Subcutaneous abdominal adipose tissue (tissue), 5 donors: ENCODE data around the gene PCSK5.
A peak's percentile ranks its signal among the peaks of the same experiment; 100 is the strongest.

Experiments
- H3K27ac ChIP-seq: one replicate; pipeline ENCODE4 v1.7.0; 2013; ENCODE audit warnings: low read depth, mild to moderate bottlenecking, inconsistent platforms, low read length, moderate library complexity
- H3K27me3 ChIP-seq, 5 donors: one replicate each; pipeline ENCODE4 v1.7.0; 2013; ENCODE audit warnings: low read length in 5 of 5, inconsistent platforms in 1 of 5; ENCODE audit not compliant: control insufficient read depth in 5 of 5, insufficient read depth in 4 of 5
- H3K36me3 ChIP-seq, 5 donors: one replicate each; pipeline ENCODE4 v1.7.0; 2013; ENCODE audit warnings: low read length in 5 of 5; ENCODE audit not compliant: control insufficient read depth in 5 of 5, insufficient read depth in 5 of 5
- H3K4me1 ChIP-seq, 5 donors: one replicate each; pipeline ENCODE4 v1.7.0; 2013; ENCODE audit warnings: low read length in 5 of 5, mild to moderate bottlenecking in 3 of 5, moderate library complexity in 1 of 5; ENCODE audit not compliant: control insufficient read depth in 5 of 5, insufficient read depth in 5 of 5
- H3K4me3 ChIP-seq, 5 donors: one replicate each; pipeline ENCODE4 v1.7.0; 2013; ENCODE audit warnings: low read length in 5 of 5, low read depth in 1 of 5
- H3K9ac ChIP-seq, 5 donors: one replicate each; pipeline ENCODE4 v1.7.0; 2013; ENCODE audit warnings: low read length in 5 of 5, mild to moderate bottlenecking in 4 of 5, moderate library complexity in 3 of 5
- H3K9me3 ChIP-seq, 5 donors: one replicate each; pipeline ENCODE4 v1.7.0; 2013; ENCODE audit warnings: low read length in 5 of 5; ENCODE audit not compliant: control insufficient read depth in 5 of 5
- donor health status: healthy.
- donor health status: healthy.
- donor health status: healthy.
- donor health status: healthy.
- donor health status: healthy.

The PCSK5 gene

DNA sequence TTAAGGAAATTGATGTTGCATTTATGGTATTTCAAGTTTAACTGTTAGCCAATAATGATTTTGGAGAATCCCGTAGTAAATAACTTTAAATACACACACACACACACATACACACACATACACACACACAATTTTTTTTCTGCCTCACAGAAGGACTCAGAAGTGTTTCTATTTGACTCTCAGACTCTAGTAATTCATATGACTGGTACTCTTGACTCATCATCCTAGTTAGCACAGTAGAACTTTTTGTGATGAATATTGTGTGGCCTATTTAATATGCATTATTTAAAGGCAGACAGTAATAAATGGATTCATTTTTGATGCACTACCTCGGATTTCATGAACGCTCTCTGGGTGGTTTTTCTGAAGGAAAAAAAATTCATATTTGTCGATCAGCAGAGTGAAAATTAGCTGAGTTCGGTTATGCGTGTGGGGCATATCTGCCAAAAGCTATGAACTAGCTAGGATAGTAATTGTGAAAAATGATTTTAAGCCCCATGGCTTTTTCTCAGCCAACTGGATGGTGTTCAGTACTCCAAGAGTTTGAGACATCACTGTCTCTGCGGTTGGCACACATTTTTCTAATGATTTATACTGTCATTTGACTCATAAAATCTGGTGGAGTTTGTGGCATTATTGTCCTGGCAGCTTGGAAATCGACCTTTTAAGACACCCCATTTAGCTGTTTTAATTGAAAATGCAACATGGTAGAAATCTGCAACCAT lies 102.2 kb downstream of the PCSK5 start:
- H3K9ac ChIP-seq: no peak overlapping the region
- H3K27me3 ChIP-seq: no peaks in the 10 kb centered on the region
- peaks cover 0 to 9% (median 3%) of the 10 kb centered on the region in 5 donors for H3K36me3 ChIP-seq
- H3K4me3 ChIP-seq: no peak overlapping the region
- peaks cover 2 to 26% (median 14%) of the 10 kb centered on the region in 5 donors for H3K4me1 ChIP-seq
- H3K27ac ChIP-seq: peak overlapping the region; percentile 6
- H3K9me3 ChIP-seq: no peaks in the 10 kb centered on the region

DNA sequence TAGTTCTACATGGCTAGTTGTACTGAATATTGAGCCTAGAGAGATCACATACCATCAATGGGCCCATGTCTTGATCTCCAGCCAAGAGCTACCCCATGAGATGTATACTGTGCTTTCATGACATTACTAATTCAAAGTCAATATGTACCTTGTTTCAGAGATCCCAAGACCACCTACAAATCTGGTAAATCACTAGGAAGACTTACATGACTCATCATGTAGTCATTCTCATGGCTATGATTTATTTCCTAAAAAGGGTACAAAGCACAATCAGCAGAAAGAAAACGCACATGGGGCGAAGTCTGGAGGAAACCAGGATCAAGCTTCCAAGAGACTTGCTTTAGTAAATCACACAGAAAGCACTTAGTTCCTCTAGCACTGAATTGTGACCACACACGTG lies 103.0 kb downstream of the PCSK5 start:
- Histone ChIP-seq H3K9me3 (no peaks in the 10 kb centered on the region), H3K4me1 (peaks cover 2 to 30% (median 14%) of the 10 kb centered on the region in 5 donors), H3K36me3 (peaks cover 0 to 4% (median 0%) of the 10 kb centered on the region in 5 donors), H3K4me3 (no peak overlapping the region), H3K27me3 (no peaks in the 10 kb centered on the region), H3K27ac (peak overlapping the region; percentile 6), H3K9ac (no peak overlapping the region)

- H3K4me3 ChIP-seq: no peak overlapping the region
- peaks cover 2 to 30% (median 12%) of the 10 kb centered on the region in 5 donors for H3K4me1 ChIP-seq
- H3K9ac ChIP-seq: no peak overlapping the region
- no peaks in the 10 kb centered on the region for H3K27me3 ChIP-seq
- H3K9me3 ChIP-seq: no peaks in the 10 kb centered on the region
- H3K27ac ChIP-seq: no peak overlapping the region
- H3K36me3 ChIP-seq: peaks cover 0 to 4% (median 0%) of the 10 kb centered on the region in 5 donors
Measured at GRCh38 chr9:75995066-75995465, 104.6 kb downstream of the PCSK5 start.

- H3K36me3 ChIP-seq: peaks cover 0 to 4% (median 0%) of the 10 kb centered on the region in 5 donors
- no peak overlapping the region for H3K4me3 ChIP-seq
- no peaks in the 10 kb centered on the region for H3K27me3 ChIP-seq
- no peak overlapping the region for H3K27ac ChIP-seq
- H3K4me1 ChIP-seq: peaks cover 2 to 30% (median 12%) of the 10 kb centered on the region in 5 donors
- H3K9ac ChIP-seq: no peak overlapping the region
- no peaks in the 10 kb centered on the region for H3K9me3 ChIP-seq
Measured at GRCh38 chr9:75996726-75997125, 106.3 kb downstream of the PCSK5 start.

DNA sequence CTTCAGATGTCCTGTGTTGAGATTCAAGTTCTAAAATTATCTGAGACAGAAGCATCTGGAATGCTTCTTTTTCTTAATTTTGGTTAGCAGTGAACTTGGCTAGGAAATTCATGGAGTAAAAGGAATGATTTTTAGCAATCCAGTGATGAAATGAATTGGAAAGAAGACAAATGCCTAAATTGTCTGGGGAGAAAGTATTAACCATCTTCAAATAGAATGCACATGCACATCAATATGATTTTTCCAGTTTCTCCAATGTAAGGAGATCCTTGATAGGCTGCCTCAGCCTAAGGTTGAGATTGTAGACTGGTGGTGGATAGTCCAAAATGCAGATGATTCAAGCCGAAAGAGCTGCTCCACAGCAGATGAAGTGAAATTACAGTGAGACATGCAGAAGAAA lies 106.7 kb downstream of the PCSK5 start:
- Histone ChIP-seq H3K4me3 (no peak overlapping the region), H3K9me3 (no peaks in the 10 kb centered on the region), H3K27me3 (no peaks in the 10 kb centered on the region), H3K4me1 (peaks cover 2 to 30% (median 12%) of the 10 kb centered on the region in 5 donors), H3K27ac (no peak overlapping the region), H3K9ac (no peak overlapping the region), H3K36me3 (peaks cover 0 to 4% (median 0%) of the 10 kb centered on the region in 5 donors)

DNA sequence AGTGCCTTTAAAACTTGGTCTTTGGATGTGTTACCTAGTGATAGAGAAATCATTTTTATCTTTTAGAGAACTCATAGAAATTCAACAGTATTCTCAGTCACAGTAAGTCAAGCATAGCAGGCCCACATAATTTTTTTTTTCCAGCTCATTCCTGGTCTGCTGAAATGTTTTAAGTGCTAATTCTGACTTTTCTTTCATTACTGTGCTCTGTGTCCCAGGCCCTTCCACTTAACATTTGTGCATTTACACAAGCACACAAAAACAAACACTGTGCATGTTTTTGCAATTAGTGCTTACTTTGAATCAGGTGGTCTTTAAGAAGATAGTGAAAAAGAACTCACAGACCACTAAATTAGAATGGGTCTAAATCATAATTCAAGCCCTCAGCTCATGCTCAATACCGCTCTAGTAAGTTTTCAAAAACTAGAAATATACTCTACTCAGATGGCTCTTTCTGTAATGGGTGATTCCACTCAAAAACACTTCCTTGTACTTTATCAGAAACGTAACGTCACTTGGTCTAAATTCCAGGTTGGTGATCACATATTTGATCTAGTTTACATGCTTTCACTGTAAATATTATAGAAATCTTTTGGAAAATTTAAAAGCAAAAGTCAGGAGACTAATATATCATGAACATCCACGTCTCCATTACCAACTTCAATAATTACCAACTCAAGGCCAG lies 107.8 kb downstream of the PCSK5 start:
- H3K27me3 ChIP-seq: no peaks in the 10 kb centered on the region
- H3K27ac ChIP-seq: no peak overlapping the region

GRCh38 chr9:76001459-76001858 lies 111.0 kb downstream of the PCSK5 start:
- peaks cover 0 to 17% (median 10%) of the 10 kb centered on the region in 5 donors for H3K4me1 ChIP-seq
- H3K9me3 ChIP-seq: no peaks in the 10 kb centered on the region
- H3K4me3 ChIP-seq: no peak overlapping the region
- no peaks in the 10 kb centered on the region for H3K36me3 ChIP-seq
- H3K9ac ChIP-seq: no peak overlapping the region
- no peaks in the 10 kb centered on the region for H3K27me3 ChIP-seq
- H3K27ac ChIP-seq: no peak overlapping the region

More for the DNA sequence above, 107.8 kb downstream of the PCSK5 start:
- Histone ChIP-seq H3K4me1 (peaks cover 0 to 21% (median 10%) of the 10 kb centered on the region in 5 donors), H3K9ac (no peak overlapping the region), H3K36me3 (peaks cover 0 to 4% (median 0%) of the 10 kb centered on the region in 5 donors), H3K4me3 (no peak overlapping the region), H3K9me3 (no peaks in the 10 kb centered on the region)

- H3K9ac ChIP-seq: no peak overlapping the region
- no peaks in the 10 kb centered on the region for H3K36me3 ChIP-seq
- no peak overlapping the region for H3K27ac ChIP-seq
- peaks cover 0 to under 1% (median 0%) of the 10 kb centered on the region in 5 donors for H3K4me1 ChIP-seq
- no peaks in the 10 kb centered on the region for H3K9me3 ChIP-seq
- no peaks in the 10 kb centered on the region for H3K27me3 ChIP-seq
- no peak overlapping the region for H3K4me3 ChIP-seq
Measured at GRCh38 chr9:76003041-76003440, 112.6 kb downstream of the PCSK5 start.

GRCh38 chr9:76004526-76004925 lies 114.1 kb downstream of the PCSK5 start:
- no peaks in the 10 kb centered on the region for H3K9me3 ChIP-seq
- H3K27me3 ChIP-seq: no peaks in the 10 kb centered on the region

DNA sequence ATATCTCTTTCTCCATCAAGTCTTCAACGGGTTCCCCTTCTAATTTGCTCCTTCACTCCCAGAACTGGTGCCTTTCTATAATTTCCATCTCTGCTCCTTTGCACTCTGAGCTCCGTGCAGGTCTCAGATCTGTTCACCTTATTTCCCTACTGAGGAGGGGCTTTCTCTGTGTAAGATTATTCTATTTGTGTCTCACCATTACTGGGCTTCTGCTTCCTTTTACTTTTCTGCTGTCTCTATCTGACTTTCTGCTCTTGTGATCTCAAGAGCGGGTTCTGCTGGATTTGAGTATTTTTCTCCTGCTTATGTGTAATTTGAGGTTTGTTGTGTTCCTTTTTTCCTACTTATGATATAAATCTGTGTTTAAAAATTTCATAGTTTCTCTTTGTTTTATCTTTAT lies 117.5 kb downstream of the PCSK5 start:
- Histone ChIP-seq H3K9ac (no peak overlapping the region), H3K36me3 (no peaks in the 10 kb centered on the region), H3K4me3 (no peak overlapping the region), H3K9me3 (no peaks in the 10 kb centered on the region), H3K27ac (no peak overlapping the region), H3K4me1 (no peaks in the 10 kb centered on the region), H3K27me3 (no peaks in the 10 kb centered on the region)

More at GRCh38 chr9:76004526-76004925, 114.1 kb downstream of the PCSK5 start:
- Histone ChIP-seq H3K9ac (no peak overlapping the region), H3K4me3 (no peak overlapping the region), H3K27ac (no peak overlapping the region), H3K4me1 (no peaks in the 10 kb centered on the region), H3K36me3 (no peaks in the 10 kb centered on the region)
